Activated CD4-positive, alpha-beta T cell treated with anti-CD3 and anti-CD28 coated beads for 4 hours (primary cell): ENCODE data around the gene NRXN3.

Experiments
- DNase-seq, 2 donors: peaks; one replicate each; pipeline ENCODE4 v3.0.0-alpha.2; 2020

Gene NRXN3

GRCh38 chr14:79274641-79275291 is 1104.6 kb downstream of the NRXN3 start:
- DNase-seq: no peak

GRCh38 chr14:79275292-79275655 is 1105.1 kb downstream of the NRXN3 start:
- no peak for DNase-seq

GRCh38 chr14:79278286-79278797 is 1108.2 kb downstream of the NRXN3 start:
- DNase-seq: no peak

GRCh38 chr14:79278798-79279644 is 1108.8 kb downstream of the NRXN3 start:
- DNase-seq: no peak

- no peak for DNase-seq
Measured at GRCh38 chr14:79279645-79280597, 1109.7 kb downstream of the NRXN3 start.

GRCh38 chr14:79281244-79282152 is 1111.3 kb downstream of the NRXN3 start:
- no peak for DNase-seq

- no peak for DNase-seq
Measured at GRCh38 chr14:79284621-79285020, 1114.4 kb downstream of the NRXN3 start.

GRCh38 chr14:79285263-79285662 is 1115.1 kb downstream of the NRXN3 start:
- DNase-seq: no peak

GRCh38 chr14:79287976-79288375 is 1117.8 kb downstream of the NRXN3 start:
- no peak for DNase-seq

- DNase-seq: no peak
Measured at GRCh38 chr14:79293482-79294177, 1123.5 kb downstream of the NRXN3 start.

- no peak for DNase-seq
Measured at GRCh38 chr14:79294499-79294898, 1124.3 kb downstream of the NRXN3 start.

GRCh38 chr14:79295385-79295784 is 1125.2 kb downstream of the NRXN3 start:
- no peak for DNase-seq

GRCh38 chr14:79298373-79298772 is 1128.2 kb downstream of the NRXN3 start:
- DNase-seq: no peak

- no peak for DNase-seq
Measured at GRCh38 chr14:79299162-79299561, 1129.0 kb downstream of the NRXN3 start.

- DNase-seq: no peak
Measured at GRCh38 chr14:79304279-79304678, 1134.1 kb downstream of the NRXN3 start.

- DNase-seq: no peak
Measured at GRCh38 chr14:79306546-79306945, 1136.4 kb downstream of the NRXN3 start.

- DNase-seq: no peak
Measured at GRCh38 chr14:79318371-79318770, 1148.2 kb downstream of the NRXN3 start.

GRCh38 chr14:79320561-79320960 is 1150.4 kb downstream of the NRXN3 start:
- no peak for DNase-seq

GRCh38 chr14:79321070-79321469 is 1150.9 kb downstream of the NRXN3 start:
- DNase-seq: no peak

- no peak for DNase-seq
Measured at GRCh38 chr14:79325071-79325470, 1154.9 kb downstream of the NRXN3 start.

- DNase-seq: no peak
Measured at GRCh38 chr14:79325557-79325956, 1155.4 kb downstream of the NRXN3 start.
